Thyroid gland (tissue), 4 donors: Measurements from ENCODE around the gene MCF2L. TPM values are rescaled to one million over a fixed set of nuclear protein-coding genes. Genes with fewer than 3 reads are reported as not detected.

Source experiments
- DNase-seq, 2 donors: peaks; one replicate each; pipeline ENCODE4 v3.0.0-alpha.2; 2019
- H3K27ac ChIP-seq, 3 donors: fragments of 200-600 bp; sonication (generic); 1 replicate in 2 of 3; 2 replicates in 1 of 3; pipeline ENCODE4 v1.5.1; 2016 to 2019; ENCODE audit warnings: mild to moderate bottlenecking in 1 of 3, moderate library complexity in 1 of 3
- H3K27me3 ChIP-seq: fragments of 200-600 bp; sonication (generic); one replicate; pipeline ENCODE4 v1.5.1; 2019
- H3K36me3 ChIP-seq, 2 donors: fragments of 200-600 bp; sonication (generic); one replicate each; pipeline ENCODE4 v1.5.1; 2016 to 2019
- H3K4me1 ChIP-seq, 2 donors: fragments of 200-600 bp; sonication (generic); one replicate each; pipeline ENCODE4 v1.5.1; 2017 to 2019
- H3K4me3 ChIP-seq, 3 donors: fragments of 200-600 bp; sonication (generic); replicated peaks in 1 of 3; 1 replicate in 2 of 3; 2 replicates in 1 of 3; pipeline ENCODE4 v1.5.1; 2016; ENCODE audit warnings: mild to moderate bottlenecking in 1 of 3
- H3K9me3 ChIP-seq: fragments of 200-600 bp; sonication (generic); one replicate; pipeline ENCODE4 v1.5.1; 2017
- CTCF ChIP-seq, 6 experiments: fragments of 200-600 bp in 3 of 6; fragments of 450-650 bp in 3 of 6; sonication (generic) in 3 of 6; IDR thresholded peaks; one replicate each; pipeline ENCODE4 v1.5.1; 2016 to 2019; ENCODE audit warnings: antibody characterized with exemption in 6 of 6, mild to moderate bottlenecking in 2 of 6, inconsistent platforms in 1 of 6, moderate library complexity in 1 of 6
- POLR2A ChIP-seq, 2 donors: fragments of 450-650 bp; IDR thresholded peaks; one replicate each; pipeline ENCODE4 v1.6.1; 2017; ENCODE audit warnings: antibody characterized with exemption in 2 of 2, mild to moderate bottlenecking in 2 of 2, moderate library complexity in 1 of 2
- WGBS, 2 donors: methylation state at CpG; one replicate each; pipeline ENCODE4 v1.1.5; 2017; 5-methylcytosine and 5-hydroxymethylcytosine counted together
- intact Hi-C: fragments of 100-400 bp; cut with DNase I; formaldehyde crosslinking; loops from one replicate; pipeline ENCODE4 v1.15.1; 2023
- total RNA-seq, 4 donors: library from RNA; depleted of rRNA; stranded (reverse); fragments of >200 nt; gene quantifications; one replicate each; pipeline ENCODE4 v1.2.3, GENCODE V29; 2016

Gene MCF2L
- total RNA-seq, 4 donors from 2014 or later: 35.6 to 83.4 (median 43.6) TPM

DNA sequence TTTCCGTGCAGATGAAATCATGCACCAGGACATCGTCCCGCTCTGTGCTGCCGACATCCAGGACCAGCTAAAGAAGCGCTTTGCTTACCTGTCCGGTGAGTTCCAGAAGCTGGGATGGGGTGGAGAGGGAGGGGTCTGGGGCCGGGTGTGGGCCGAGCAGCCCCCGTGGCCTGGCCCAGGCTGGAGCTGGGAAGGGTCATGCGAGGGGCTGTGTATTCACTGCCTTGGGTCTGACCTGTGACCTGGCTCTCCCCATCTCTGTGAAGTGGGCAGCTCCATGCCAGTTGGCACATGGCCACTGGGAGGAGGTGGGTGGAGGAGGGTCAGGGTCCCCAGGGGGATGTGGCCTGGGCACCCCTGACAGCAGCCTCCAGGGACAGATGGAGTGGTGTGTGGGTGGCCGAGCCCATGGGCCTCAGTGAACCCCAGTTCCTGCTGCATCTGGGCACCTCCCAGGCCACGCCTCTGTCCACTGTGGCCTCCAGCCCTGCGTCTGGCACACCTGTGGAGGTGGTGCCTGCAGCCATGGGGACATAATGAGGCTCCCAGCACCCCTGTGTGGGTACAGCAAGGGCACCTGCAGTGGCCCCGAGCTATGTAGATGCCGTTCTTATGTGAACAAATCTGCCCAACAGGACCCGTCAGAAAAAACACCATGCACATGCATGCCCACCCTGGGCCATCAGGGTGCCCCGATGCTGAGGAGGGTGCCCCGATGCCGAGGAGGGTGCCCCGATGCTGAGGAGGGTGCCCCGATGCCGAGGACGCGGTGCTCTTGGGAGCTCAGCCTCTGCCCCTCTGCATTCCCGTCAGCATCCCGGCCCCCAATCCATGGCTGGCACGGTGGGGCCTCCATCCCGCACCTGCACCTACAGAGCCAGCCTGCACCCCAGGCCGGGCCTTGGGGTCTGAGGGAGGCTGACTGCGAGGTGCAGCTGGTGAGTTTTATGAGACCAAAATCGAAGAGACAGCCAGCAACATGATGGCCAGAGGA is 46.0 kb downstream of the MCF2L start:
- no peak for TF ChIP-seq CTCF (IDR thresholded peaks at IDR 0.05)
- TF ChIP-seq POLR2A (IDR thresholded peaks at IDR 0.05): no peak
- no peak overlapping the region for H3K27ac ChIP-seq
- WGBS, 2 donors: 90 to 93% methylated on average over 13 to 27 of the region's 31 CpGs
- H3K36me3 ChIP-seq: peaks cover 0 to 4% of the 10 kb centered on the region in 2 donors
- no peaks in the 10 kb centered on the region for H3K27me3 ChIP-seq
- intact Hi-C loops: no loop called here
- H3K4me1 ChIP-seq: no peaks in the 10 kb centered on the region
- H3K9me3 ChIP-seq: no peaks in the 10 kb centered on the region
- no peak overlapping the region for H3K4me3 ChIP-seq
- DNase-seq: no peak

- no peaks in the 10 kb centered on the region for H3K4me1 ChIP-seq
- H3K9me3 ChIP-seq: no peaks in the 10 kb centered on the region
- intact Hi-C loops: no loop called here
- H3K36me3 ChIP-seq: peaks cover 0 to 4% of the 10 kb centered on the region in 2 donors
- H3K27me3 ChIP-seq: no peaks in the 10 kb centered on the region
- no peak overlapping the region for H3K27ac ChIP-seq
- 88 to 89% methylated on average over 12 to 17 of the region's 22 CpGs for WGBS, 2 donors
- DNase-seq: no peak
- TF ChIP-seq POLR2A (IDR thresholded peaks at IDR 0.05): no peak
- no peak for TF ChIP-seq CTCF (IDR thresholded peaks at IDR 0.05)
- H3K4me3 ChIP-seq: no peak overlapping the region
Measured at GRCh38 chr13:113015826-113016525, 47.0 kb downstream of the MCF2L start.

GRCh38 chr13:113016526-113017295 is 47.7 kb downstream of the MCF2L start:
- intact Hi-C loops: no loop called here
- peaks cover 0 to 4% of the 10 kb centered on the region in 2 donors for H3K36me3 ChIP-seq
- H3K4me1 ChIP-seq: no peaks in the 10 kb centered on the region
- no peaks in the 10 kb centered on the region for H3K27me3 ChIP-seq
- no peak for DNase-seq
- H3K9me3 ChIP-seq: no peaks in the 10 kb centered on the region
- no peak overlapping the region for H3K27ac ChIP-seq
- H3K4me3 ChIP-seq: no peak overlapping the region
- 94 to 95% methylated on average over 35 to 38 of the region's 41 CpGs for WGBS, 2 donors
- no peak for TF ChIP-seq POLR2A (IDR thresholded peaks at IDR 0.05)
- no peak for TF ChIP-seq CTCF (IDR thresholded peaks at IDR 0.05)

- no peaks in the 10 kb centered on the region for H3K4me1 ChIP-seq
- no peak for DNase-seq
- intact Hi-C loops: no loop called here
- peaks cover 0 to 4% of the 10 kb centered on the region in 2 donors for H3K36me3 ChIP-seq
- H3K27ac ChIP-seq: no peak overlapping the region
- TF ChIP-seq POLR2A (IDR thresholded peaks at IDR 0.05) (no peak), CTCF (IDR thresholded peaks at IDR 0.05) (no peak)
- WGBS, 2 donors: 90 to 92% methylated on average over 29 of the region's 29 CpGs
- H3K4me3 ChIP-seq: no peak overlapping the region
- H3K9me3 ChIP-seq: no peaks in the 10 kb centered on the region
- H3K27me3 ChIP-seq: no peaks in the 10 kb centered on the region
Measured at GRCh38 chr13:113017506-113018215, 48.6 kb downstream of the MCF2L start.
